SK-N-SH (cell line): Measurements from ENCODE around the gene INF2. TPM values are rescaled to one million over a fixed set of nuclear protein-coding genes. Genes with fewer than 3 reads are reported as not detected.

ENCODE experiments used
- CTCF ChIA-PET: fragments of 300-600, 350-600 bp; formaldehyde crosslinking; extraction: SDS; loops from one replicate; lab custom pipeline; 2021; lab: Yijun Ruan, JAX
- POLR2A ChIA-PET: fragments of 350-600 bp; sonication (Branson Sonifier 250); formaldehyde crosslinking; extraction: SDS; loops from one replicate; lab custom pipeline; 2020; ENCODE audit warnings: antibody characterized with exemption, inconsistent platforms; lab: Yijun Ruan, JAX
- DNase-seq: peaks from one replicate; pipeline ENCODE4 v3.0.0; 2012
- H2AFZ ChIP-seq: fragments of 200-600 bp; sonication (generic); 2 replicates; pipeline ENCODE4 v1.8.1; 2016; ENCODE audit warnings: antibody characterized with exemption, mild to moderate bottlenecking, low read depth
- H3F3A ChIP-seq: fragments of 200-600 bp; sonication (generic); replicated peaks from 2 replicates; pipeline ENCODE3; 2016; ENCODE audit warnings: antibody characterized with exemption, mild to moderate bottlenecking; ENCODE audit not compliant: insufficient read depth
- H3K27ac ChIP-seq, 2 experiments: fragments of 200-500 bp in 1 of 2; fragments of 200-600 bp in 1 of 2; sonication (Bioruptor generic) in 1 of 2; sonication (generic), shearing (Covaris generic) in 1 of 2; 2 replicates each; pipeline versions ENCODE4 v1.5.1 to v1.6.1; 2014 to 2016; ENCODE audit warnings: low read depth in 2 of 2, inconsistent platforms in 1 of 2, low read length in 1 of 2, mild to moderate bottlenecking in 1 of 2, mixed read lengths in 1 of 2
- H3K27me3 ChIP-seq: fragments of 200-600 bp; sonication (generic), shearing (Covaris generic); 2 replicates; pipeline ENCODE4 v1.6.1; 2016; ENCODE audit warnings: mixed run types; ENCODE audit not compliant: insufficient read depth
- H3K36me3 ChIP-seq, 2 experiments: fragments of 200-500 bp in 1 of 2; fragments of 200-600 bp in 1 of 2; sonication (Bioruptor generic) in 1 of 2; sonication (generic) in 1 of 2; replicated peaks in 1 of 2; 2 replicates each; pipeline versions ENCODE3 to v1.5.1; 2014 to 2016; ENCODE audit warnings: low read length in 1 of 2, mild to moderate bottlenecking in 1 of 2; ENCODE audit not compliant: insufficient read depth in 2 of 2, control insufficient read depth in 1 of 2
- H3K4me1 ChIP-seq, 2 experiments: fragments of 200-500 bp in 1 of 2; fragments of 200-600 bp in 1 of 2; sonication (Bioruptor generic) in 1 of 2; sonication (generic), shearing (Covaris generic) in 1 of 2; 2 replicates each; pipeline versions ENCODE4 v1.5.1 to v1.6.1; 2014 to 2016; ENCODE audit warnings: low read depth in 1 of 2, low read length in 1 of 2, mixed run types in 1 of 2; ENCODE audit not compliant: insufficient read depth in 2 of 2, control insufficient read depth in 1 of 2
- H3K4me2 ChIP-seq: fragments of 200-600 bp; sonication (generic), shearing (Covaris generic); 2 replicates; pipeline ENCODE4 v1.6.1; 2017; ENCODE audit warnings: mixed run types
- H3K4me3 ChIP-seq, 2 experiments: fragments of 200-500 bp in 1 of 2; fragments of 200-600 bp in 1 of 2; sonication (Bioruptor generic) in 1 of 2; sonication (generic), shearing (Covaris generic) in 1 of 2; 2 replicates each; pipeline versions ENCODE4 v1.5.1 to v1.8.1; 2014 to 2016; ENCODE audit warnings: low read depth in 2 of 2, inconsistent platforms in 1 of 2, low read length in 1 of 2, mild to moderate bottlenecking in 1 of 2, mixed read lengths in 1 of 2, moderate library complexity in 1 of 2
- H3K79me2 ChIP-seq: fragments of 200-600 bp; sonication (generic); 2 replicates; pipeline ENCODE4 v1.8.1; 2017; ENCODE audit warnings: mild to moderate bottlenecking; ENCODE audit not compliant: insufficient read depth
- H3K9ac ChIP-seq: fragments of 200-600 bp; sonication (generic); 2 replicates; pipeline ENCODE4 v1.6.1; 2017; ENCODE audit warnings: mixed run types
- H3K9me2 ChIP-seq: fragments of 200-600 bp; sonication (generic); 2 replicates; pipeline ENCODE4 v1.6.1; 2017; ENCODE audit warnings: mixed run types
- H3K9me3 ChIP-seq: fragments of 200-600 bp; sonication (generic); 2 replicates; pipeline ENCODE4 v1.6.1; 2017; ENCODE audit warnings: mixed run types, mild to moderate bottlenecking, moderate library complexity
- H4K20me1 ChIP-seq: fragments of 200-600 bp; sonication (generic); 2 replicates; pipeline ENCODE4 v1.6.1; 2017; ENCODE audit warnings: mild to moderate bottlenecking, mixed run types; ENCODE audit not compliant: insufficient read depth
- FOSL2 ChIP-seq: IDR thresholded peaks from 2 replicates; pipeline ENCODE4 v1.4.0; 2012; ENCODE audit warnings: low read depth, mild to moderate bottlenecking, moderate library complexity, borderline replicate concordance
- FOXJ3 ChIP-seq: sonication (generic); formaldehyde crosslinking; IDR thresholded peaks from 2 replicates; pipeline ENCODE4 v1.5.1; 2020; ENCODE audit warnings: mild to moderate bottlenecking, missing genetic modification reagents
- GATA2 ChIP-seq: sonication (generic); formaldehyde crosslinking; IDR thresholded peaks from 2 replicates; pipeline ENCODE4 v1.5.0; 2020; ENCODE audit warnings: mild to moderate bottlenecking, missing genetic modification reagents
- PBX3 ChIP-seq: IDR thresholded peaks from 2 replicates; pipeline ENCODE4; 2012
- RCOR1 ChIP-seq: fragments of 150-350 bp; IDR thresholded peaks from 2 replicates; pipeline ENCODE4 v1.6.1; 2017; ENCODE audit warnings: antibody characterized with exemption, low read length
- TCF12 ChIP-seq: IDR thresholded peaks from 2 replicates; pipeline ENCODE4 v1.4.0; 2012
- TEAD4 ChIP-seq: IDR thresholded peaks from 2 replicates; pipeline ENCODE4 v1.4.0; 2012; ENCODE audit warnings: mild to moderate bottlenecking, borderline replicate concordance; ENCODE audit not compliant: insufficient read depth
- WGBS: methylation state at CpG from one replicate; pipeline ENCODE4 v1.1.6; 2017; ENCODE audit warnings: low lambda C conversion rate; 5-methylcytosine and 5-hydroxymethylcytosine counted together
- polyA plus RNA-seq, 3 experiments: library from polyadenylated mRNA; depleted of rRNA; stranded (reverse); fragments of >200 nt; gene quantifications; 2 replicates each; pipeline ENCODE4 v1.2.3, GENCODE V29; 2012
- TF ChIP-seq, protein P1 (sequence below): IDR thresholded peaks from 2 replicates; pipeline ENCODE4 v1.6.1; 2012; ENCODE audit warnings: mild to moderate bottlenecking, low read depth, low read length, moderate library complexity
- TF ChIP-seq, protein P2 (sequence below): fragments of 150-350 bp; IDR thresholded peaks from 2 replicates; pipeline ENCODE4 v1.6.1; 2016; ENCODE audit warnings: mild to moderate bottlenecking, low read depth, low read length

Gene INF2
- polyA plus RNA-seq, 1 of the 3 experiments (the other 2 are of a cell fraction), result 32.5 TPM

GRCh38 chr14:104682107-104682593, 7.3 kb upstream of the INF2 start:
- H2AFZ ChIP-seq, result peak overlapping the region; percentile 59; the same call in 1 of the 2 replicates
- H3K27ac ChIP-seq, result peak overlapping the region; percentile 73 to 97
- CTCF ChIA-PET, result interaction anchor here (0.6 to 2.4 kb wide), 7 partner anchors 12 to 118 kb away, joined by 3 to 7 read pairs (median 3); no protein-coding TSS in a partner anchor
- no peaks in the 10 kb centered on the region for H3K9me3 ChIP-seq
- peak overlapping the region in 1 of 2 experiments; percentile 36; a peak in 1 of 4 replicates for H3K4me3 ChIP-seq
- H4K20me1 ChIP-seq, result no peaks in the 10 kb centered on the region
- POLR2A ChIA-PET, result no interaction called here
- peaks cover 26 to 31% of the 10 kb centered on the region in 2 experiments; a peak in 3 of 4 replicates for H3K4me1 ChIP-seq
- H3K36me3 ChIP-seq, result no peaks in the 10 kb centered on the region
- peaks cover 7% of the 10 kb centered on the region for H3F3A ChIP-seq
- 53% methylated on average over 12 of the region's 12 CpGs for WGBS
- H3K79me2 ChIP-seq, result peaks cover 3% of the 10 kb centered on the region; the same call in 1 of the 2 replicates
- TF ChIP-seq FOSL2 (no peak), GATA2 (peak; percentile 39; the same call in 1 of the 2 replicates), RCOR1 (0 out of 2 replicates have a peak, but pooled peaks have one; percentile 40), TEAD4 (no peak)
- H3K27me3 ChIP-seq, result no peaks in the 10 kb centered on the region
- DNase-seq, result peak; percentile 81
- no peaks in the 10 kb centered on the region for H3K9me2 ChIP-seq
- H3K4me2 ChIP-seq, result peak overlapping the region; percentile 84
- H3K9ac ChIP-seq, result peak overlapping the region; percentile 81; the same call in 1 of the 2 replicates

GRCh38 chr14:104683653-104684448, 5.6 kb upstream of the INF2 start:
- H3K4me2 ChIP-seq, result no peak overlapping the region

DNA sequence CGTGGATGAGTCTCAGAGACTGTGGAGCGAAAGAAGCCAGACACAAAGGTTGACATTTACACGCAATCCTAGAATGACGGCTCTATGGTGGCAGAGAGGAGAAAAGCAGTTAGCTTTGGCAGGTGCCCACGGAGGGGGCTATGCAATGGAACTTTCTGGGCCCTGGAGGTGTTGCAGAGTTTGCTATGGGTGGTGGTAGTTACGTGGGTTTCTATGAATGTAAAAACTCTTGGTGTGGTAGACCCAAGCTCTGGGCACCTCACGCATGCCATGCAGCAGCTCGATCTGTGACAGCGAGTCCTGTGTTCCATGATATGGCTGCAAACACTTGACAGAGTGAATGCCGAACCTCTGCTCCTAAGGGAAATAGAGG, 5.0 kb upstream of the INF2 start:
- POLR2A ChIA-PET, result no interaction called here
- no peak for TF ChIP-seq FOXJ3 (CRISPR knock-in tag)
- TF ChIP-seq, protein P1, sequence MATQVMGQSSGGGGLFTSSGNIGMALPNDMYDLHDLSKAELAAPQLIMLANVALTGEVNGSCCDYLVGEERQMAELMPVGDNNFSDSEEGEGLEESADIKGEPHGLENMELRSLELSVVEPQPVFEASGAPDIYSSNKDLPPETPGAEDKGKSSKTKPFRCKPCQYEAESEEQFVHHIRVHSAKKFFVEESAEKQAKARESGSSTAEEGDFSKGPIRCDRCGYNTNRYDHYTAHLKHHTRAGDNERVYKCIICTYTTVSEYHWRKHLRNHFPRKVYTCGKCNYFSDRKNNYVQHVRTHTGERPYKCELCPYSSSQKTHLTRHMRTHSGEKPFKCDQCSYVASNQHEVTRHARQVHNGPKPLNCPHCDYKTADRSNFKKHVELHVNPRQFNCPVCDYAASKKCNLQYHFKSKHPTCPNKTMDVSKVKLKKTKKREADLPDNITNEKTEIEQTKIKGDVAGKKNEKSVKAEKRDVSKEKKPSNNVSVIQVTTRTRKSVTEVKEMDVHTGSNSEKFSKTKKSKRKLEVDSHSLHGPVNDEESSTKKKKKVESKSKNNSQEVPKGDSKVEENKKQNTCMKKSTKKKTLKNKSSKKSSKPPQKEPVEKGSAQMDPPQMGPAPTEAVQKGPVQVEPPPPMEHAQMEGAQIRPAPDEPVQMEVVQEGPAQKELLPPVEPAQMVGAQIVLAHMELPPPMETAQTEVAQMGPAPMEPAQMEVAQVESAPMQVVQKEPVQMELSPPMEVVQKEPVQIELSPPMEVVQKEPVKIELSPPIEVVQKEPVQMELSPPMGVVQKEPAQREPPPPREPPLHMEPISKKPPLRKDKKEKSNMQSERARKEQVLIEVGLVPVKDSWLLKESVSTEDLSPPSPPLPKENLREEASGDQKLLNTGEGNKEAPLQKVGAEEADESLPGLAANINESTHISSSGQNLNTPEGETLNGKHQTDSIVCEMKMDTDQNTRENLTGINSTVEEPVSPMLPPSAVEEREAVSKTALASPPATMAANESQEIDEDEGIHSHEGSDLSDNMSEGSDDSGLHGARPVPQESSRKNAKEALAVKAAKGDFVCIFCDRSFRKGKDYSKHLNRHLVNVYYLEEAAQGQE, result no peak
- TF ChIP-seq TCF12, result no peak
- TF ChIP-seq FOSL2, result no peak
- no peak for TF ChIP-seq PBX3
- TF ChIP-seq, protein P2, sequence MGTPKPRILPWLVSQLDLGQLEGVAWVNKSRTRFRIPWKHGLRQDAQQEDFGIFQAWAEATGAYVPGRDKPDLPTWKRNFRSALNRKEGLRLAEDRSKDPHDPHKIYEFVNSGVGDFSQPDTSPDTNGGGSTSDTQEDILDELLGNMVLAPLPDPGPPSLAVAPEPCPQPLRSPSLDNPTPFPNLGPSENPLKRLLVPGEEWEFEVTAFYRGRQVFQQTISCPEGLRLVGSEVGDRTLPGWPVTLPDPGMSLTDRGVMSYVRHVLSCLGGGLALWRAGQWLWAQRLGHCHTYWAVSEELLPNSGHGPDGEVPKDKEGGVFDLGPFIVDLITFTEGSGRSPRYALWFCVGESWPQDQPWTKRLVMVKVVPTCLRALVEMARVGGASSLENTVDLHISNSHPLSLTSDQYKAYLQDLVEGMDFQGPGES, result no peak
- Histone ChIP-seq H4K20me1 (no peaks in the 10 kb centered on the region), H3K4me2 (no peak overlapping the region), H2AFZ (no peak overlapping the region), H3K27me3 (no peaks in the 10 kb centered on the region), H3K9me2 (no peaks in the 10 kb centered on the region), H3K79me2 (peaks cover 3% of the 10 kb centered on the region; the same call in 1 of the 2 replicates), H3K4me1 (peaks cover 35 to 37% of the 10 kb centered on the region in 2 experiments; a peak in 3 of 4 replicates), H3F3A (peaks cover 20% of the 10 kb centered on the region), H3K9ac (no peak overlapping the region), H3K9me3 (no peaks in the 10 kb centered on the region), H3K4me3 (no peak overlapping the region), H3K27ac (no peak overlapping the region), H3K36me3 (no peaks in the 10 kb centered on the region)
- CTCF ChIA-PET, result interaction anchor here (1.6 kb wide), 1 partner anchor 39 kb away, joined by 5 read pairs; the partner anchor contains the start of gene ADSS1
- WGBS, result 87% methylated on average over 10 of the region's 10 CpGs
- no peak for DNase-seq

More at GRCh38 chr14:104683653-104684448, 5.6 kb upstream of the INF2 start:
- WGBS, result 89% methylated on average over 19 of the region's 22 CpGs
- Histone ChIP-seq H3K4me3 (no peak overlapping the region), H3F3A (peaks cover 18% of the 10 kb centered on the region), H3K27me3 (no peaks in the 10 kb centered on the region), H2AFZ (no peak overlapping the region), H4K20me1 (no peaks in the 10 kb centered on the region), H3K79me2 (peaks cover 3% of the 10 kb centered on the region; the same call in 1 of the 2 replicates), H3K9ac (no peak overlapping the region), H3K36me3 (no peaks in the 10 kb centered on the region), H3K4me1 (peaks cover 32 to 37% of the 10 kb centered on the region in 2 experiments; a peak in 3 of 4 replicates), H3K27ac (no peak overlapping the region), H3K9me3 (no peaks in the 10 kb centered on the region), H3K9me2 (no peaks in the 10 kb centered on the region)
- ChIA-PET POLR2A (no interaction called here), CTCF (interaction anchor here (1.6 kb wide), 1 partner anchor 39 kb away, joined by 5 read pairs; the partner anchor contains the start of gene ADSS1)
- TF ChIP-seq FOSL2, result no peak
- DNase-seq, result no peak
